Neuronal stem cell (in vitro differentiated cells): ENCODE data around the gene CRYBG2.
A peak's percentile ranks its signal among the peaks of the same experiment; 100 is the strongest.

ENCODE experiments used
- DNase-seq: peaks from one replicate; pipeline ENCODE4 v3.0.0-alpha.2; 2013; ENCODE audit warnings: low spot score
- H2AFZ ChIP-seq: one replicate; pipeline ENCODE4 v1.6.1; 2013; ENCODE audit warnings: mild to moderate bottlenecking, low read length, inconsistent platforms
- H2AK5ac ChIP-seq: 2 replicates; pipeline ENCODE4 v1.6.1; 2013; ENCODE audit warnings: low read depth, mild to moderate bottlenecking, inconsistent platforms, low read length, moderate library complexity, mixed read lengths
- H2BK120ac ChIP-seq: 2 replicates; pipeline ENCODE4 v1.6.1; 2013; ENCODE audit warnings: low read depth, mild to moderate bottlenecking, inconsistent platforms, low read length, moderate library complexity, mixed read lengths
- H2BK12ac ChIP-seq: one replicate; pipeline ENCODE4 v1.6.1; 2013; ENCODE audit warnings: low read length, inconsistent platforms
- H2BK15ac ChIP-seq: 2 replicates; pipeline ENCODE4 v1.6.1; 2013; ENCODE audit warnings: mild to moderate bottlenecking, low read length, inconsistent platforms, mixed read lengths
- H2BK5ac ChIP-seq: one replicate; pipeline ENCODE4 v1.6.1; 2013; ENCODE audit warnings: inconsistent platforms, mild to moderate bottlenecking, low read length, moderate library complexity
- H3K14ac ChIP-seq: one replicate; pipeline ENCODE4 v1.6.1; 2013; ENCODE audit warnings: low read length, inconsistent platforms
- H3K18ac ChIP-seq: 2 replicates; pipeline ENCODE4 v1.6.1; 2013; ENCODE audit warnings: low read length, inconsistent platforms
- H3K23ac ChIP-seq: 2 replicates; pipeline ENCODE4 v1.6.1; 2013; ENCODE audit warnings: low read depth, mild to moderate bottlenecking, mixed read lengths, low read length, inconsistent platforms; ENCODE audit not compliant: poor library complexity
- H3K27ac ChIP-seq: replicated peaks from 3 replicates; pipeline ENCODE4 v1.5.1; 2013; ENCODE audit warnings: low read length, inconsistent platforms
- H3K27me3 ChIP-seq, 3 experiments: 2 replicates each; pipeline ENCODE4 v1.6.1; 2013; ENCODE audit warnings: low read length in 3 of 3, mild to moderate bottlenecking in 2 of 3, inconsistent platforms in 1 of 3, low read depth in 1 of 3, mixed read lengths in 1 of 3, moderate library complexity in 1 of 3; ENCODE audit not compliant: control insufficient read depth in 3 of 3, insufficient read depth in 3 of 3
- H3K36me3 ChIP-seq, 2 donors: replicated peaks in 1 of 2; 2 replicates each; pipeline ENCODE4 v1.6.1; 2013; ENCODE audit warnings: low read length in 2 of 2; ENCODE audit not compliant: control insufficient read depth in 2 of 2, insufficient read depth in 2 of 2
- H3K4ac ChIP-seq: 2 replicates; pipeline ENCODE4 v1.6.1; 2013; ENCODE audit warnings: inconsistent platforms, mild to moderate bottlenecking, low read length, moderate library complexity
- H3K4me1 ChIP-seq, 2 donors: 1 replicate in 1 of 2; 2 replicates in 1 of 2; pipeline ENCODE4 v1.6.1; 2013; ENCODE audit warnings: low read length in 2 of 2, low read depth in 1 of 2; ENCODE audit not compliant: control insufficient read depth in 2 of 2, insufficient read depth in 1 of 2
- H3K4me2 ChIP-seq: one replicate; pipeline ENCODE4 v1.6.1; 2013; ENCODE audit warnings: mild to moderate bottlenecking, low read length, inconsistent platforms; ENCODE audit not compliant: insufficient read depth, poor library complexity, severe bottlenecking
- H3K4me3 ChIP-seq, 2 donors: 2 replicates each; pipeline ENCODE4 v1.5.1; 2013; ENCODE audit warnings: low read length in 2 of 2, mild to moderate bottlenecking in 2 of 2, inconsistent platforms in 1 of 2, moderate library complexity in 1 of 2
- H3K79me1 ChIP-seq: one replicate; pipeline ENCODE4 v1.6.1; 2013; ENCODE audit warnings: low read depth, mild to moderate bottlenecking, inconsistent platforms, low read length, moderate library complexity
- H3K9ac ChIP-seq: one replicate; pipeline ENCODE4 v1.6.1; 2013; ENCODE audit warnings: mild to moderate bottlenecking, low read depth, low read length, inconsistent platforms; ENCODE audit not compliant: poor library complexity
- H3K9me3 ChIP-seq, 2 donors: replicated peaks in 1 of 2; 2 replicates each; pipeline versions ENCODE3 to v1.6.1; 2013; ENCODE audit warnings: low read length in 2 of 2, mild to moderate bottlenecking in 2 of 2, inconsistent platforms in 1 of 2, low read depth in 1 of 2, mixed read lengths in 1 of 2, moderate library complexity in 1 of 2; ENCODE audit not compliant: control insufficient read depth in 2 of 2, insufficient read depth in 1 of 2
- H4K8ac ChIP-seq: one replicate; pipeline ENCODE4 v1.6.1; 2013; ENCODE audit warnings: low read depth, mild to moderate bottlenecking, inconsistent platforms, low read length, moderate library complexity
- H4K91ac ChIP-seq: one replicate; pipeline ENCODE4 v1.6.1; 2013; ENCODE audit warnings: low read length, low read depth, mild to moderate bottlenecking, inconsistent platforms; ENCODE audit not compliant: poor library complexity
- WGBS, 2 donors: extraction: QIAGEN DNeasy Blood & Tissue Kit; methylation state at CpG; one replicate each; pipeline ENCODE4 v1.1.7; 2013; ENCODE audit warnings: missing lambda C conversion rate in 2 of 2, mixed read lengths in 1 of 2; ENCODE audit not compliant: insufficient read length in 2 of 2, insufficient replicate concordance in 1 of 2; ENCODE audit errors: extremely low coverage in 2 of 2; 5-methylcytosine and 5-hydroxymethylcytosine counted together

Gene CRYBG2

GRCh38 chr1:26320896-26321295 lies 33.0 kb downstream of the CRYBG2 start:
- no CpG with 5 or more reads among the region's 2 CpGs for WGBS, 2 donors
- Histone ChIP-seq H2BK15ac (peak overlapping the region; percentile 35), H3K27me3 (no peaks in the 10 kb centered on the region), H2AK5ac (peak overlapping the region; percentile 81), H3K4me2 (no peak overlapping the region), H2AFZ (peak overlapping the region; percentile 65), H3K9ac (no peak overlapping the region), H3K4me1 (peaks cover 8 to 9% of the 10 kb centered on the region in 2 donors), H3K4me3 (no peak overlapping the region), H3K79me1 (no peaks in the 10 kb centered on the region), H2BK120ac (peak overlapping the region; percentile 74), H3K23ac (no peak overlapping the region), H3K36me3 (peaks cover 0 to 16% of the 10 kb centered on the region in 2 donors), H4K8ac (no peak overlapping the region), H2BK5ac (peak overlapping the region; percentile 47), H2BK12ac (no peak overlapping the region), H3K18ac (peak overlapping the region; percentile 24), H3K4ac (no peak overlapping the region), H3K14ac (no peak overlapping the region), H3K27ac (no peak overlapping the region), H3K9me3 (no peaks in the 10 kb centered on the region), H4K91ac (peak overlapping the region; percentile 39)
- no peak for DNase-seq

- peak overlapping the region; percentile 82 for H2BK15ac ChIP-seq
- peaks cover 0 to 9% of the 10 kb centered on the region in 2 donors for H3K36me3 ChIP-seq
- WGBS, 2 donors, result no CpG with 5 or more reads among the region's 9 CpGs
- H3K27me3 ChIP-seq, result no peaks in the 10 kb centered on the region
- H3K14ac ChIP-seq, result no peak overlapping the region
- H2BK120ac ChIP-seq, result peak overlapping the region; percentile 3
- peak overlapping the region; percentile 71 for H2AK5ac ChIP-seq
- no peak overlapping the region for H4K91ac ChIP-seq
- no peak overlapping the region for H3K4ac ChIP-seq
- no peaks in the 10 kb centered on the region for H3K9me3 ChIP-seq
- H3K4me1 ChIP-seq, result peaks cover 11 to 13% of the 10 kb centered on the region in 2 donors
- H3K4me3 ChIP-seq, result no peak overlapping the region
- H3K23ac ChIP-seq, result no peak overlapping the region
- no peak for DNase-seq
- peak overlapping the region; percentile 60 for H3K18ac ChIP-seq
- no peak overlapping the region for H3K4me2 ChIP-seq
- H2AFZ ChIP-seq, result no peak overlapping the region
- H3K79me1 ChIP-seq, result no peaks in the 10 kb centered on the region
- no peak overlapping the region for H2BK12ac ChIP-seq
- H4K8ac ChIP-seq, result no peak overlapping the region
- no peak overlapping the region for H3K9ac ChIP-seq
- no peak overlapping the region for H3K27ac ChIP-seq
- H2BK5ac ChIP-seq, result peak overlapping the region; percentile 83
These were observed 35.4 kb downstream of the CRYBG2 start for GRCh38 chr1:26318338-26319064.

- no peak within 1 kb of the TSS for H3K14ac ChIP-seq
- H3K18ac ChIP-seq, result peak within 1 kb of the TSS; percentile 69
- no peak within 1 kb of the TSS for H3K4me2 ChIP-seq
- no CpG with 5 or more reads among the region's 12 CpGs for WGBS, 2 donors
- no peak within 1 kb of the TSS for H3K9ac ChIP-seq
- H3K4me1 ChIP-seq, result peaks cover 11 to 13% of the 10 kb centered on the region in 2 donors
- peak within 1 kb of the TSS; percentile 83 for H2BK5ac ChIP-seq
- no peak within 1 kb of the TSS for H3K4ac ChIP-seq
- H3K4me3 ChIP-seq, result no peak within 1 kb of the TSS
- DNase-seq, result no peak
- no peak within 1 kb of the TSS for H2BK12ac ChIP-seq
- peaks cover 0 to 9% of the 10 kb centered on the region in 2 donors for H3K36me3 ChIP-seq
- no peaks in the 10 kb centered on the region for H3K27me3 ChIP-seq
- H4K8ac ChIP-seq, result no peak within 1 kb of the TSS
- peak within 1 kb of the TSS; percentile 82 for H2BK15ac ChIP-seq
- H2AFZ ChIP-seq, result peak within 1 kb of the TSS; percentile 34
- no peaks in the 10 kb centered on the region for H3K79me1 ChIP-seq
- H4K91ac ChIP-seq, result no peak within 1 kb of the TSS
- H3K23ac ChIP-seq, result no peak within 1 kb of the TSS
- peak within 1 kb of the TSS; percentile 3 for H2BK120ac ChIP-seq
- no peaks in the 10 kb centered on the region for H3K9me3 ChIP-seq
- H2AK5ac ChIP-seq, result peak within 1 kb of the TSS; percentile 71
- peak within 1 kb of the TSS; percentile 38 for H3K27ac ChIP-seq
These were observed 36.2 kb downstream of the CRYBG2 start, which contains the start of gene CD52 for GRCh38 chr1:26317612-26318337. Gene CD52 (plus strand): TSS chr1:26317958. CDS start chr1:26318018, 60 bp downstream.

- Histone ChIP-seq H2AFZ (no peak overlapping the region), H3K18ac (no peak overlapping the region), H2BK12ac (no peak overlapping the region), H3K4me2 (no peak overlapping the region), H4K8ac (no peak overlapping the region), H3K9me3 (no peaks in the 10 kb centered on the region), H2BK5ac (no peak overlapping the region), H2AK5ac (no peak overlapping the region), H3K27ac (no peak overlapping the region), H3K14ac (no peak overlapping the region), H3K36me3 (peaks cover 0 to 4% of the 10 kb centered on the region in 2 donors), H4K91ac (no peak overlapping the region), H3K23ac (no peak overlapping the region), H3K79me1 (no peaks in the 10 kb centered on the region), H3K27me3 (no peaks in the 10 kb centered on the region), H3K4me1 (peaks cover 11 to 13% of the 10 kb centered on the region in 2 donors), H3K4me3 (no peak overlapping the region), H2BK120ac (no peak overlapping the region), H2BK15ac (no peak overlapping the region), H3K4ac (no peak overlapping the region), H3K9ac (no peak overlapping the region)
- no peak for DNase-seq
- no CpG with 5 or more reads among the region's 2 CpGs for WGBS, 2 donors
These were observed 36.8 kb downstream of the CRYBG2 start for GRCh38 chr1:26317146-26317545.
